GM18858 (cell line): ENCODE data around the gene MSH3.
"Not testable (repeated sequence)": the region's sequence is repeated elsewhere in the genome, so short reads cannot be mapped to it uniquely, and the experiment has no call there.

Experiments
- ATAC-seq: cut with Tn5 transposase; IDR thresholded peaks from one replicate; pipeline ENCODE4 v1.9.1; 2021; ENCODE audit not compliant: unreplicated experiment

The MSH3 gene

DNA sequence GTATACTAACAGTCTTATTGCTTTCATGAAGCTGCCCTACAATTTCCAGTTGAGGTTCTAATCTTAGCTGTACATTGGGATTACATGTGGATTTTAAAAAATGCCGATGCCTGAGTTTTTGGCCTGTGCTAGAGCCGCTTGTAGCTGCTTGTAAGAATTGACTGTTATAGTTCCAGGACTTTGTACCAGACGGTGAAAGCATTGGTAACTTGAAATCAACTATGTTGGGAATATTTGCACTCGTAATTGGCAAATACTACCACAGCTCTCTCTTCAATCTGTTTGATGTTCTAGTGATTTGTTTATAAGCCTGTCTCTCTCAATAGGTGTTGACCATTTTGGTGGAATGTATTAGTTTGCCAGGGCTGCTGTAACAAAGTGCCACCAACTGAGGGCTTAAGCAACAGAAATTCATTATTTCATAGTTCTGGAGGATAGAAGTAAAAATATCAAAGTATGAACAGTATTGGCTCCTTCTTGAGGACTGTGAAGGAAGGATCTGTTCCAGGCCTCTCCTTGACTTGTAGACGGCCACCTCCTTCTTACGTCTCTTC lies 50.8 kb downstream of the MSH3 start:
- ATAC-seq: no peak

DNA sequence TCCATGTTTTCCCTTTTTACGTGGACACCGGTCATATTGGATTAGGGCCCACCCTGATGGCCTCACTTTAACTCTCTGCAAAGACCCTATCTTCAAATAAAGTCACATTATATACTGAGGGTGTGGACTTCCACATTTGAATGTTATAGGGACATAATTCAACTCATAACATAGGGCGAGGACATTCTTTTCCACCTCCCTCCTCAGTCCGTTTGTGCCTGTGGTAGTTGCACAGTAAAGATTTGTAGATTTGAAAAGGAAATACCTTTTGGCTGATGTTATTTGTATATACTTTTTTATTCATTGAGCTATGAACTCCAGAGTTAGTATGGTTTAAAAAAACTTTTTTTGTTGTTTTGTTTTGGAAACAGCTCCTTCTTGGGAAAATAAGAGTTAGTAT lies 51.3 kb downstream of the MSH3 start:
- no peak for ATAC-seq

DNA sequence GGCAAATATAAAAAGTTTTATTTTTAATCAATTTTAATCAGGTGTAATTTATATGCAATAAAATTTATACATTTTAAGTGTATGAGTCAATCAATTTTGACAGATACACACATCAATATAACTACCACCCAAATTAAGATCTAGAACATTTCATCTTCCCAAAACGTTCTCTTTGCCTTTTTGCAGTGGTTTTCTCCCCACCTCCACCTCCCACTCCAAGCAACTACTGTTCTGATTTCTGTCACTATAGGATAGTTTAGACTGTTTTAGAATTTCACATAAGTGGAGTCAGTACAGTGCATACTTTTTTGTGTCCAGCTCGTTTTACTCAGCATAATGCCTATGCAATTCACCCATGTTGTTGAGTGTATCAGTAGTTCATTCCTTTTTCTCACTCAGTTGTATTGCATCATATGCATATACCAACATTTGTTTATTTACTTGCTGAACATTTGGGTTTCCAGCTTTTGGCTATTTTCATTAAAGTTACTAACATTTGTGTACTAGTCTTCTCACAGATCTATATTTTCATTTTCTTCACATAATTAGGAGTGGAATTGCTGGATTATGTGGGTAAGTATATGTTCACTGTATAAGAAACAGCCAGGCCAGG lies 52.5 kb downstream of the MSH3 start:
- no peak for ATAC-seq

DNA sequence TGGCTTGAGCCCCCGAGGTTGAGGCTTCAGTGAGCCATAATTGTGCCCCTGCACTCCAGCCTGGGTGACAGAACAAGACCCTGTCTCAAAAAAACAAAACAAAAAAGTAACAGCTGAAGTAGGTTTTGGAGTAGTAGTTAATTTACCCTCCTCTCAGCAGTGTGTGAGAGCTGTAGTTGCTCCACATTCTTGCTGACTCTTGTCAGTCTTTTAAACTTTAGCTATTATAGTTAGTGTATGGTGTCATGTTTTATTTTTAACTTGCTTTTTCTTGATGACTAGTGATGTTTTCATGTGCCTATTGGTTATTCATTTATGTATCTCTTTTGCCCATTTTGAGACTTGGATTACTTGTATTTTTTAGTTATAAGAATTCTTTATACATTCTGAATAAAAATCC lies 53.2 kb downstream of the MSH3 start:
- no peak for ATAC-seq

DNA sequence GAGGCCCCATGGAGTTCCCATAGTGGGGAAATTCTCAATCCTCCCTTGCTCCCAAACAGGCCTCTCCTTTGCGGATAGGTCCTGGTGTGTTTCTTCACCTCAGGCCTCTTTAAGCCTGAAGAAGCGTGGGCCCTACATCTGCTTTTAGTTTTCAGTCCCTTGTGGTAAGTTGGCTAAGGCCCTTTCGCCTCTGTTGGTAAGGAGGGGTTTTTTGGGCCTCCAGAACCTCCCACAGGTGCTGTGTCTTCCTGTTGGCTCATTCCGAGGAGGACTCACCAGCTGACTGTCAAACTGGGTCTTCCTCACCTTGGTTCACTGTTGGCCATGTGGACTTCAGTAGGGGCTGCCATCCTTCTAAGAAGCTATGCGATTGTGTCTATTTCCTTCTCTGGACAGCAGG lies 56.8 kb downstream of the MSH3 start:
- no peak for ATAC-seq

DNA sequence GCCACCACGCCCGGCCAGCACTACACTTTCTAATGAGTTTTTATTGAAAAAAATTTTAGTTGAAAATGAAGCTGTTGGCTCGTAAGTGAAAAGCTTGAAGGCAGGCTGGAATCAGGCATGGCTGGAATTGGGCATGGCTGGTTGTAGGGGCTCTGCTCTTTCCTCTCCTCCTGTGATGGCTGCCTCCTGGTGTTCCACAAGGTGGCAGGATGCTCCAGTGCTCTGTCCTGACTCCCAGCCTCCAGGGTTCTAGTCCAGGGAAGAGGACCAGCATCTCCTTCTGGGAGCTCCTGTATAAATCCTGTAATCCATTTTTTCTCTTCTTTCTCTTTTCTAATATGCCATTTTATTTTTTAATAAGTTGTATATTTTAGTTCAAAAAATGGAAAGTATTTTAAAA lies 57.5 kb downstream of the MSH3 start:
- ATAC-seq: no peak

DNA sequence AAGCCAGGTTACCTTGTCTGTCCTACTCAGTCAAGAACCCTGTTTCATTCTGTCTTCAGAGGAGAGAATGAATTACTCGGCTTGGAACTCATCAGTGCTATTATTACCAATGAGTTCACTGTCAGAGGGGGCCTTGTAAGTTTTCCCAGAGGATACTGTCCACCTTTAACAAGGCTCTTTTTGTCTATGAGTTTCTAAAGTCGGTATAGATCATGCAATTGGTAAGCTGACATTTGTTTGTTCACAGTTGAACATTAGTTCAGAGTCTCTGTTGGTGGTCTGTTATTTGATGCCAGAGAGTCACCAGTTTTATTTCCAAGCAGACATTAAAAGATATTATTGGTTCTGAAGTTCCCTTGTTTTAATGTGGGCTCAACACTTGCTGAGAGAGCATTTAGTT lies 58.5 kb downstream of the MSH3 start:
- ATAC-seq: no peak

DNA sequence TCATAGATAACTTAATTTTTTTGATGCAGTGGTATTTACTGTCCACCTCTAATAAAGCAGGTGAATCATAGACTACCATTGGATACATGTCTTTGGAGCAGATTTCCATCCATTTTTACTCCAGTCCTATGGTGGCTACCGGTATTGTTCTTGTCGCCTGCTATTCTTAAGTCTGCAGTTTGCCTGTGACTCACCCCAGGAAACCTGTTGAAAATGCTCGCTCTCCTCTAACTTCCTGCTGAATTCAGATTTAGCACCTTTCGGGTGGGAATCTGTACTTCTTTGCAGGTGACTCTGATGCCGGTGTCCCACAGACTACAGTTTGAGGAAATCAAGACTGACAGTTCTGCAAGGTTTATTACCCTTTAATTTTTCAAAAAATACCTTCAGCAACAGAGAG lies 59.2 kb downstream of the MSH3 start:
- no peak for ATAC-seq

DNA sequence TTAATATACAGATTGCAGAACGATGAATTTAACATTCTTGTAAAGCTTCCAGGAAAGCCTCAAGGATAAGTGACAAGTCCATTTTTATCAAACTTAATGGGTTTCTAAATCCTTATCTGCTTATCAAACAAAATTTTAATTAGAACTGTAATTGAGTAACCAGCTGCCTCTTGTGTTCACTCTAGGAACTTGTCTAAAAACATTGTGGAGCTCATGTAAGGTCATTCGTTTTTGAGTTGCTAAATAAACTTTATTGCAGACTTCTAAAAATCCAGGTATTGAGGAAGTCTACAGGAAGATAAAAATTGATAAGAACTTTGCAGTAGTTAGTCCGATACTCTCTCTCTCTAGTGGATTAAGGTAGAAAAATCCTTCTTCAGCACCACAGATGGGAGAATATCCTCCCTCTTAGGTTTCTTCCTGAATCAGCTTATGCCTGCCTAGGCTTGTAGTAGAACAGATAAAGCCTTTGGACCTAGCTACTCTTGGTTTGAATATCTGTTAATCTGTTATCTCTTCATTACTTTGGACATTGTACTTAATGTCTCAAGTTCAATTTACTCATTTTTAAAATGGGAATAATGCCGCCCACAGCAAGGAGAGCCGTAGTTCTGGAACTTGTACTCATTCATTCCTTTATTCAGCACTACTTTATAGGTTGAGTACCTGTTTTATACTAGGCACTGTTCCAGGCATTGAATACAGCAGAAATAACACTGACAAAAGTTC lies 60.3 kb downstream of the MSH3 start:
- ATAC-seq: no peak

DNA sequence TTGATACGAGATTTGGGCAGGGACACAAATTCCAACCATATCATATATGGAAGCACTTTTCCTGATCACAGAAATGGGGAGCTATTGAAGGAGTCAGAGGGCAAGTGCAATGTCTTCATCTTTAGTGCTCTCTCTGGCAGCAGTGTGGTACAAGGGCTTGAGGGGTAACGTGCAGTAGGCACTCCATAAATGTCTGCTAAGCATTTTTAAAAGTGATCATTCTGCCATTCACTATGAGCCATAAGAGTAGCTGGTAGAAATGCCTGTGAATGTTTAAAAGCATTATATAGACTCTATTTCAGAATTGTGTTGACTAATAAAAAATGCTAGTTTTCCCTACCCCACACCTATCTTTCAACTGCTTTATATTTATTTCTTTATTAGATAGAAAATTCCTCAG lies 61.4 kb downstream of the MSH3 start:
- ATAC-seq: no peak

DNA sequence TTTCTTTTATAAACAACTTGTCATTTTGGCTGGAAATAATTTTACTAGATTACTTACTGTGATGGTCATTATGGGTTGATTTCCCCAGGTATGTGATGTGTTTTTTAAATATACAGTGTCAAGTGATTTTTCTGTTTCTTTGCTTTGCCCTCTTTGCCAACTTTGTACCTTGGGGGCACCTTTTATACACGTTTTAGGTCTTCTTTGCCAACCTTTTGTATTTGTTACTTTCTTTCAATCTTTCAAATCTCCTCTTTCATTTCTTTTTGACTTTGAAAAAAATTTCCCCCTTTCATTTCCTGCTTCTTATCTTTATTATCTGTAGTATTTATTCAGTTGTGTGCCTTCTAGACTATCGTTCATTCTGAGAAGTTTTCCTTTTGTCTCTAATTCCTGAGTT lies 65.7 kb downstream of the MSH3 start:
- ATAC-seq: no peak

DNA sequence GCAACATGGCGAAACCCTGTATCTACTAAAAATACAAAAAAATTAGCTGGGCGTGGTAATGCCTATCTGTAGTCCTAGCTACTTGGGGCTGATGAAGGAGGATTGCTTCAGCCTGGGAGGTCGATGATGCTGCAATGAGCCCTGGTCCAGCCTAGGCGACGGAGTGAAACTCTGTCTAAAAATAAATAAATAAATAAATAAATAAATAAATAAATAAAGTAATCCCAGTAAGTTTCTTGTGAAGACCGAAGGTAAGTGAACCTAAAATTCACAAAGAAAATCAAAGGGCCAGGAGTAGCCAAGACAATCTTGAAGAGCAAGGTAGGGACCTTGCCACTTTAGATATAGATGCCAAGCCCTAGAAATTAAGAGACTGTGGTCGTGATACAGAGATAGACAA lies 68.5 kb downstream of the MSH3 start:
- no peak for ATAC-seq

DNA sequence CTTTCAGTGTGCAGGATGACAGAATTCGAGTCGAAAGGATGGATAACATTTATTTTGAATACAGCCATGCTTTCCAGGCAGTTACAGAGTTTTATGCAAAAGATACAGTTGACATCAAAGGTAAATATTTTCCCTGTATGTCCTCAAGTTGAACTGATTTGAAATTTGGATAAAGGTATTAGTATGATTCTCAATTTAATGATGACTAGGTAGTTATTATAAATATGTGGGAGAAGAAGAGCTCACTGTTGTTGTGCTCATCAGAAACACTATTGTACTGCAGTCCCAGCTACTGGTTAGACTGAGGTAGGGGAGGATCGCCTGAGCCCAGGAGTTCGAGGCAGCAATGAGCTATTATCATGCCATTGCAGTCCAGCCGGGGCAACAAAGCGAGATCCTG lies 71.0 kb downstream of the MSH3 start:
- no peak for ATAC-seq

DNA sequence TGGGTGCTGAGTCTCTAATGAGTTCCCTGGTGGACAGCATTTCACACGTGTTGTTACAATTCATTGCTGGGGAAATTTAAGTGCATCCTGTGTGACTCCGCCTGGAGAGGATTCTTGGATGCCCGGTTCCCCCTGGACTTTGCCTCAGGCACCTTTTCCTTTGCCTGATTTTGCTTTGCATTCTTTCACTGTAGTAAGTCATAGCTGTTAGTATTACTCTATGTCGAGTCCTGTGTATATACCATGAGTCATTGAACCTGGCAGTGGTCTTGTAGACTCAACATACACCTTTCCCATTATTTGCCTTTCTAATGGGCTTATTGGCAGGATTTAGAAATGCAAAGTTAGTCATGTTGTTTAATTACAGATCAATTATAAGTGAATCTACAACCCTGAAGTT lies 82.3 kb downstream of the MSH3 start:
- no peak for ATAC-seq

DNA sequence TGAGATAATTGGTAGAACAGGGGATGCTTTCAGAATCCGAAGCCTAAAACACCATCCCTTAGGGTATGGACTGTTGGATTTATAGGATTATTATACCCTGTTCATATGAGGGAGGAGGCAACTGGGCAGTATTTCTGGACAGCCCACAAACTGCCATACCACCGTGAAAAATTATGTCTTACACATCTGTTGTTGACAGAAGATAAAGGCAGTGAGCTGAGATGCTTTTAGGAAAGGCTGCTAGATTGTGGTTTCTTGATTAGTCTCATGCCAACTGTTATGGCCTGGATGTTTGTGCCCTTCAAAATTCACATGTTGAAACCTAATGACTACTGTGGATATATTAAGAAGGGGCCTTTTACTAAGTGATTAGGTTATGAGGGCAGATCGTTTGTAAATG lies 84.0 kb downstream of the MSH3 start:
- ATAC-seq: no peak

DNA sequence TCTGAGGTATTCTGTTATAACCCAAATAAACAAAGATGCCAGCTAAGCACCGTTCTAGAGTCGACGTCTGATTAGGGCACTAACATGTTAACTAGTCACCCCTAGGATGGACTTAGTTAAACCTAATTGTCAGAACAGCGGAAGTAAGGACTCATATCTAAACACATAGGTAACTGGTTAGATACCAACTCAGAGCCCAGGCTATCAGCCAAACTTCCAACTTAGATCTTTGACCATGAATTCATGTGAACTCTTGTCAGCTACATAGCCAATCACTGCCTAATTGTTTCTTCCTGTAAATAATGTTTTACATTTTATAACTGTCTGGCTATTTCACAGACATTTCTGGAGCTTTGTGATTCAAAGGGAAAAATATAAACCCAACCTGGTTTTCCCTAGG lies 84.6 kb downstream of the MSH3 start:
- ATAC-seq: no peak

DNA sequence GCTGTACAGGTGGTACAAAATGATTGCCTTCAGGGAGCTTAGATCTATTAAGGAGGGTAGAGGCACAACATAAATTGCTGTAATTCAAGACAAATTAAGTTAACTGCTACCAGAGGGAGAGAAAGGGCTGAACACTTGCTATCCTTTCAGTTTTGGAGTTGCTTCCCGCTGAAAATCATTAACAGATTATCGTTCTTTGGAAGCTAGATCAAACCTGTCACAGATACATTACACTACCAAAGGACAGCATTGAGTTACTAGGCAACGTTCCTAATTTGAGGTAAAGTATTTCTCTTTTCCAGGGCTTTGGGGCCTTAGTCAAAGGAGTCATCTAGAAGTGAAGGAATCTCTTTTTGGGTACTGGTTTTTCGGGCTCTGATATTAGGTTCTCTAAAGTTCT lies 85.0 kb downstream of the MSH3 start:
- ATAC-seq: no peak

DNA sequence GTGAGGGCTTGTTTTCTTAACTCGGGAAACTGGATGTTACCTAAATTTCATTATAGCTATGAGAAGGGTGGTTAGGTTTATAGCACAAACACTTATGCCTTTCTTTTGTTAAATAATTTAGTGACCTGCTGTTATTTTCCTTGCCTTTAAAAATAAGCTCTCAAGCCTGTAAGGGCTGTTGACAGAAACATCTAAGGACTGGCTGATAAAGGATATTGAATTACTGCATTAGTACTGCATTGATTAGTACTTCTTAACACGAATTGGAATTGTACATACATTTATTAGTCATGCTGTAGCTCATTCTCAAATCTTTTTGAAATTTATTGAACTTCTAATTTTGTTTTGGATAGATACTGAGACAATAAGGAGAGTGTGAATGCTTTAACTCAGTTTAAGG lies 85.4 kb downstream of the MSH3 start:
- no peak for ATAC-seq

DNA sequence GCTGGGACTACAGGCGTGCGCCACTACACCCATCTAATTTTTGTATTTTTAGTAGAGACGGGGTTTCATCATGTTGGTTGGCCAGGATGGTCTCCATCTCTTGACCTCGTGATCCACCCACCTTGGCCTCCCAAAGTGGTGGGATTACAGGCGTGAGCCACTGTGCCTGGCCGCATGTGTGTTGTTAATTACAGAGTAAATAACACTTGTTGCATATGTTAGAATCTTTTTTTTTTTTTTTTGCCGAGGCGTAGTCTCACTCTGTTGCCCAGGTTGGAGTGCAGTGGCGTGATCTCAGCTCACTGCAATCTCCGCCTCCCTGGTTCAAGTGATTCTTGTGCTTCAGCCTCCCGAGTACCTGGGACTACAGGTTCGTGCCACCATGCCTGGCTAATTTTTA lies 86.0 kb downstream of the MSH3 start:
- not testable (repeated sequence) for ATAC-seq

DNA sequence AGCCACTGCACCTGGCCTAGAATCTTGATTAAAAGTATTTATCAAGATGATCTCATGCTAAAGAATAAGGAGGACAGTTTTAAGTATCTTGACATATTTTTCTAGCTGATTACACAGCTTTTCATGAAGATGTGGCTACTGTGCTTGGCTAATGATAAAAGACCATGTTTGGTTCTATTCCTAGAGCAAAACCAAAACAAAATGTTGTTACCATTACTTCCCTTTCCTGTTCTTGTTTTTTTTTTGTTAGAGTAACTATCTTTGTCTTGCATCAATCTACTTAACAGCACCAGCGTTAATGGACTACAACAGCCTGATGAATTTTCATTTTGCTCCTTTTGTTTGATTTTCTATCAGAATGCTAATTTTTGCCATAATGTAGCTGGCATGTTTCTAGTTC lies 86.5 kb downstream of the MSH3 start:
- ATAC-seq: no peak

DNA sequence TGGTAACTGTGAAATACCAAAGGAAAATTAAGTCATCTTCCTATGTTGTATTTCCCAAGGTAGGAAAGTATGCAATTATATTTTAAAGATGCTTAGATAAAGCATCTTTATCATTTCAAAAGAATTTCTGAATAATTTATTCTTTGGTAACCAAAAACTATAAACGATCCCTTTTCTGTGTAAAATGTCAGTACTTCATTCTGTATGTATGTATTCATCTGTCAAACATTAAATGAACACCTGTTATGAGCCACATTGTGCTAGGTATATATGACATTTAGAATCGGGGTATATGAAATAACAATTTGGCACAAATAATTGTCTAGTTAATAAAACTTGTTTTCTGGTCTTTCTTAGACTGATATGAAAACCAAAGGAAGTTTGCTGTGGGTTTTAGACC lies 89.7 kb downstream of the MSH3 start:
- no peak for ATAC-seq

DNA sequence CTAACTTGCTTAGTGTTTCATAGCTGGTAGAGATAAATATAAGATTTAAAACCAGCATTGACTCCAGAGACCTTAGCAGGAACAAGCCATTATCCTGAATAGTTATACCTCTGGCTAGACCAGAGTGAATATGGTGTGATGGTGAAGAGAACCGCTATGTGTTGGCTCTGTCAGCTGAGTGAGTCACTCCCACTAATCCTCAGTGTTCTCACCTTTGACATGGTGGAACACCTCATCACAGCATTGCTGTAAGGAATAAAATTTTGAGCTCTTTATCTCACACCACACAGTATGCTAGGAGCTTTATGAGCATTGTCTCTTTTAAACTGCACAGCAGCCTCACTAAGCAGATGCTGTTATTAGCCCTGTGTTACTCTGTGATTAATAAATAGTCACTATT lies 91.0 kb downstream of the MSH3 start:
- ATAC-seq: no peak

DNA sequence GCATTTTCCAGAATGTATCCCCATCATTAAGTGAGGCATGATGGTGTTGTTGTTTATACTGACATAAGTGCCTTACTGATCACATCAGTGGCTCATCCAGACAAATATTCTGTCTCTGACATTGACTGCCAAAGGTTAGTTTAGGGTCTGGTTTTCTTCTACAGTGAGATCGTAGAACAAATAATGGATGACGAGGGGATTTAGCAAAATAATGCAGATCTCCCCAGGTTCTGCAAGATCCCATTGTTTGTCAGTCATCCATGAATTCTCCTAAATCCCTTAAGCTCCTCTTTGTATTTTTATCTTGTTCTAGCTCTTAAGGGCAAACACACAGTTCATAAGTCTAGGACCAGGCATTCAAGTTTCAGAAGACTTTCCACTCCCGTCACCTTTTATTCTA lies 93.5 kb downstream of the MSH3 start:
- ATAC-seq: no peak
